ENCODE data around the gene NCOR2. TPM values are rescaled to one million over a fixed set of nuclear protein-coding genes. Genes with fewer than 3 reads are reported as not detected.

NCOR2 gene
- total and polyA plus RNA-seq, 12 donors: 46.9 to 200 (median 132) TPM

DNA sequence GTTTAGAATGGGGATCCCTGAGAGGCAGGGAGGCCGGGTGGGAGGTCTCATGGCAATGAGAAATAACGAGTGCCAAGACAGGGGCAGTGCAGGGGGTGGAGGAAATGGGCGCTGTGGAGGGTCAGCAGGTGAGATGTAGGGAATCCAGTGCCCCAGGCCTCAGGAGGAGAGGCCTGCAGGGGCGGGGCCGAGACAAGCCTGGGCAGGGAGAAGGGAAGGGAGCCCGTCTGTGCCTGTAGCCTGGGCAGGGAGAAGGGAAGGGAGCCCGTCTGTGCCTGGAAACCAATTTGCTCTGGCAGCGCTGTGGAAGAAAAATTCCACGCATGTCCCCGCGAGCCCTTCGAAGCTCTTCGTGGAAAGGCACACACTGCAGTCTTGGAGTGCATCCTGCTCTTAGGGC, 10.6 kb upstream of the NCOR2 start:
- intact Hi-C loops (cut with DNase I): loop anchor here in 2 of 10 donors (10.0 kb wide), 3 partner anchors 97 to 523 kb away; no protein-coding TSS in a partner anchor
- ATAC-seq: no peak

DNA sequence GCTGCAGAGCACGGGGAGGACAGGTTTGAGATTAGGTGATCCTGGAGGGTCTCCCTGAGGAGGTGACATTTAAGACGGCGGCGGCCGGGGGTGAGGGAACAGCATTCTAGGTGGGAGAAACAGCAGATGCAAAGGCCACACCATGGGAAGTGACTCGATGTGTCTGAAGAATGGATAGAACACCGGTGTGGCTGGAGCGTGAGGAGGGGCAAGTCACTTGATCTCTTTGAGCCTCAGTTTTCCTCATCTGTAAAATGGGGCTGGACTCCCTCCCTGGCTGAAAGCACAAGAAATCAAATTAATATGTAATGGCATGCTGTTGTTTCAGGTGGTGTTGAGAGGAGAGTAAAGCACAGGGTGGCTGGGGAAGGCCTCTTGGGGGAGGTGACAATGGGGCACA, 10.0 kb upstream of the NCOR2 start:
- 92 to 97% methylated on average over 8 of the region's 8 CpGs for WGBS, 2 donors
- ATAC-seq (no peak), DNase-seq (no peak)
- Histone ChIP-seq H3K4me1 (peaks cover 3 to 11% (median 7%) of the 10 kb centered on the region in 9 donors), H3K4me3 (no peak overlapping the region), H3K9me3 (peaks cover 0 to 16% (median 0%) of the 10 kb centered on the region in 11 donors), H3K27ac (no peak overlapping the region), H3K27me3 (no peaks in the 10 kb centered on the region), H3K36me3 (no peaks in the 10 kb centered on the region)
- TF ChIP-seq, protein P1, sequence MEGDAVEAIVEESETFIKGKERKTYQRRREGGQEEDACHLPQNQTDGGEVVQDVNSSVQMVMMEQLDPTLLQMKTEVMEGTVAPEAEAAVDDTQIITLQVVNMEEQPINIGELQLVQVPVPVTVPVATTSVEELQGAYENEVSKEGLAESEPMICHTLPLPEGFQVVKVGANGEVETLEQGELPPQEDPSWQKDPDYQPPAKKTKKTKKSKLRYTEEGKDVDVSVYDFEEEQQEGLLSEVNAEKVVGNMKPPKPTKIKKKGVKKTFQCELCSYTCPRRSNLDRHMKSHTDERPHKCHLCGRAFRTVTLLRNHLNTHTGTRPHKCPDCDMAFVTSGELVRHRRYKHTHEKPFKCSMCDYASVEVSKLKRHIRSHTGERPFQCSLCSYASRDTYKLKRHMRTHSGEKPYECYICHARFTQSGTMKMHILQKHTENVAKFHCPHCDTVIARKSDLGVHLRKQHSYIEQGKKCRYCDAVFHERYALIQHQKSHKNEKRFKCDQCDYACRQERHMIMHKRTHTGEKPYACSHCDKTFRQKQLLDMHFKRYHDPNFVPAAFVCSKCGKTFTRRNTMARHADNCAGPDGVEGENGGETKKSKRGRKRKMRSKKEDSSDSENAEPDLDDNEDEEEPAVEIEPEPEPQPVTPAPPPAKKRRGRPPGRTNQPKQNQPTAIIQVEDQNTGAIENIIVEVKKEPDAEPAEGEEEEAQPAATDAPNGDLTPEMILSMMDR (IDR thresholded peaks at IDR 0.05): no peak
- intact Hi-C loops (cut with DNase I): loop anchor here in 2 of 10 donors (10.0 kb wide), 3 partner anchors 97 to 523 kb away; no protein-coding TSS in a partner anchor

More for the DNA sequence above, 10.6 kb upstream of the NCOR2 start:
- no peak overlapping the region for H3K4me3 ChIP-seq
- no peaks in the 10 kb centered on the region for H3K36me3 ChIP-seq
- no peak for DNase-seq
- 90 to 92% methylated on average over 13 of the region's 13 CpGs for WGBS, 2 donors
- H3K27ac ChIP-seq: no peak overlapping the region
- no peaks in the 10 kb centered on the region for H3K27me3 ChIP-seq
- peaks cover 0 to 16% (median 0%) of the 10 kb centered on the region in 11 donors for H3K9me3 ChIP-seq
- H3K4me1 ChIP-seq: peaks cover 3 to 17% (median 10%) of the 10 kb centered on the region in 9 donors
- TF ChIP-seq, protein P1 (IDR thresholded peaks at IDR 0.05): no peak

DNA sequence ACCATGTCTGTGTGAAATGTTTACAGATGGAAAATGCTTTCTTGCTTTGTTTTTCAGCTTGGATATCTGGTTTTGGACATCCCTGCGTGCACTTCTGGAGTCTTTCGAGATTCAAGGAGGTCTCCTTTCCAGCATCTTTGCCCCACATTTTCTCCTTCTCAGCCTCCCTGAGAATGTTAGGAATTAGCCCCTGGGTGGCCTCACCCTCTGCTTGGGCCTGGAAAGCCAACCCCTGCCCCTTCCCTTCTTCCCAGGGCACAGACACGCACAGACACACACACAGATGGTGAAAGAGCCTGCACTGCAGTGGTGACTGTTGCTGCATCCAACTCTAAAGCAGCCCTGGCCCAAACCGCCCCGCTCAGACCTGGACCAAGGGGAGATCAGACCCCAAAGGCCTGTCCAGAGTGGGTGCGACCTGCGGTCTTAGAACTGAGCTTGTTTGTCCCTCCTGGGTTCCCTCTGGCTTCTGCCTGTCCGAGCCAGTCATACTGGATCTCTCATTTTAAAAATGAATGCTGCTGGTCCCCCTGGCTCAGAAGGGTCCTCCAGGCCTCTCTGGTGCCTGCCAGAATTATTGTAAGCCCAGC, 8.7 kb upstream of the NCOR2 start:
- TF ChIP-seq, protein P1 (IDR thresholded peaks at IDR 0.05): no peak
- Histone ChIP-seq H3K4me1 (no peaks in the 10 kb centered on the region), H3K4me3 (no peak overlapping the region), H3K27ac (no peak overlapping the region), H3K27me3 (no peaks in the 10 kb centered on the region), H3K36me3 (no peaks in the 10 kb centered on the region), H3K9me3 (peaks cover 0 to 16% (median 0%) of the 10 kb centered on the region in 11 donors)
- intact Hi-C loops (cut with DNase I): loop anchor here in 2 of 10 donors (10.0 kb wide), 3 partner anchors 99 to 521 kb away; no protein-coding TSS in a partner anchor
- no peak for DNase-seq
- ATAC-seq: no peak
- 98% methylated on average over 8 of the region's 8 CpGs for WGBS, 2 donors

DNA sequence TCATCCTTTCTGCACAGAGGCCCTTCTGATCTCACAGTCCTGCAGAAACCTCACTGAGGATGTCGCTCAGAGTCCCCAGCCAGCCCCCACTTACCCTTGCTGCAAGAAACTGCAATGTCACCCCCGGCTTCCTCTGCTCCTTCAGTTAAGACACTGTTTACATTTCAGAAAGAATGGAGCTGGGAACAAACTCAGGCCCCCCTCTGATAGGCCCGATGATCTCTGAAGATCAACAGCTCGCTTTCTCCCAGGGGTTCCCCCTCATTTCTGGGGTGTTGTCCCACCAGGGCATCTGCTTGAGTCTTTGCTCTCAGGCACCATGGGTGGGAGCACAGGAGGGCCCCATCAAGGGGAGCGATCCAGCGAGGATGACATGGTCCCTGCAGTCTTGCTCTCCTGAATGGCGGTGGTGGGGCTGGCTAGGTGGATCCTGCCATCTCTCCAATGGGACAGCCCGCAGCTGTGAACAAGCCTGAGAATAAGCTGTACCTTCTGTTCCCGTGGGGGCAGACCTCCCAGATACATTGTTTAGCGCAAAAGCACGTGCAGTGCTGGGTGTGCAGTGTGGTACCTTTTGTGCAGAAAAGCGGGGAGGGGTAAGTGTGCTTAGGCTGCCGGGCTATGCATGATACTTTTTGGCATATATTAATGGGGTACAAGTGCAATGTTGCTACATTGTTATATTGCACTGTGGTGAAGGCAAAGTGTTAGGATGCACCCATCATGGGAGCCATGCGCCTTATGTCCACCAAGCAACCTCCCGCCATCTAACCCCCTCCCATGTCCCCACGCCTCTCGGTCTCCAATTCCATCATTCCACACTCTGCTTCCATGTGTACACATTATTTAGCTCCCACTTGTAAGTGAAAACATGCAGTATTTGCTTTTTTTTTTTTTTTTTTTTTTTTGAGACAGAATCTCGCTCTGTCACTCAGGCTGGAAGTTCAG, 6.7 kb upstream of the NCOR2 start:
- TF ChIP-seq, protein P1 (IDR thresholded peaks at IDR 0.05): no peak
- ATAC-seq: no peak
- Histone ChIP-seq H3K9me3 (peaks cover 0 to 8% (median 0%) of the 10 kb centered on the region in 11 donors), H3K4me3 (no peak overlapping the region), H3K27ac (no peak overlapping the region), H3K36me3 (no peaks in the 10 kb centered on the region), H3K4me1 (peaks cover 0 to 9% (median 4%) of the 10 kb centered on the region in 9 donors), H3K27me3 (no peaks in the 10 kb centered on the region)
- DNase-seq: no peak
- intact Hi-C loops (cut with DNase I): loop anchor here in 3 of 10 donors (5.0 to 10.0 kb wide), 4 partner anchors 101 to 519 kb away; no protein-coding TSS in a partner anchor
- WGBS, 2 donors: 89 to 90% methylated on average over 18 of the region's 18 CpGs

All from heart right ventricle (tissue), 16 donors.